GM12864 (cell line): ENCODE results near the gene COA8.

ENCODE experiments used
- DNase-seq: peaks from one replicate; pipeline ENCODE4 v3.0.0-alpha.2; 2011; ENCODE audit warnings: low read depth
- H3K4me3 ChIP-seq: 2 replicates; pipeline ENCODE4 v1.5.1; 2011; ENCODE audit warnings: mild to moderate bottlenecking, low read depth, low read length, control low read depth
- CTCF ChIP-seq: IDR thresholded peaks from 2 replicates; pipeline ENCODE4 v1.5.1; 2011; ENCODE audit warnings: low read depth, mild to moderate bottlenecking, moderate library complexity, low read length, control low read depth, inconsistent platforms; ENCODE audit errors: missing control alignments

COA8 gene

GRCh38 chr14:103629503-103630121, 66.9 kb downstream of the COA8 start:
- DNase-seq: no peak
- TF ChIP-seq CTCF: no peak
- peak overlapping the region; percentile 96 for H3K4me3 ChIP-seq

- no peak for DNase-seq
- peak overlapping the region; percentile 96; the same call in 1 of the 2 replicates for H3K4me3 ChIP-seq
- no peak for TF ChIP-seq CTCF
These were observed 67.8 kb downstream of the COA8 start for GRCh38 chr14:103630364-103631108.

- no peak for DNase-seq
- TF ChIP-seq CTCF: no peak
- H3K4me3 ChIP-seq: no peak overlapping the region
These were observed 70.6 kb downstream of the COA8 start for GRCh38 chr14:103633391-103633790.

GRCh38 chr14:103634156-103634555, 71.4 kb downstream of the COA8 start:
- DNase-seq: no peak
- TF ChIP-seq CTCF: no peak
- no peak overlapping the region for H3K4me3 ChIP-seq

GRCh38 chr14:103638594-103638993, 75.8 kb downstream of the COA8 start:
- DNase-seq: no peak
- no peak for TF ChIP-seq CTCF
- H3K4me3 ChIP-seq: no peak overlapping the region
